DOHH2 (cell line): ENCODE results near the gene FREM1.

Experiments
- H3F3A ChIP-seq: fragments of 200-600 bp; sonication (generic), shearing (Covaris generic); 2 replicates; pipeline ENCODE4 v1.6.0; 2016; ENCODE audit warnings: antibody characterized with exemption, mild to moderate bottlenecking; ENCODE audit not compliant: control insufficient read depth, insufficient read depth
- H3K27ac ChIP-seq: fragments of 200-600 bp; sonication (generic); 2 replicates; pipeline ENCODE4 v1.5.1; 2014; ENCODE audit warnings: low read depth, mild to moderate bottlenecking, low read length, moderate library complexity
- H3K27me3 ChIP-seq: fragments of 200-600 bp; sonication (generic); 2 replicates; pipeline ENCODE4 v1.6.1; 2014; ENCODE audit warnings: mild to moderate bottlenecking, low read length, mixed read lengths; ENCODE audit not compliant: control insufficient read depth
- H3K36me3 ChIP-seq: fragments of 200-600 bp; sonication (generic); 2 replicates; pipeline ENCODE4 v1.6.1; 2014; ENCODE audit warnings: mild to moderate bottlenecking, low read length, moderate library complexity, mixed read lengths; ENCODE audit not compliant: control insufficient read depth
- H3K4me1 ChIP-seq: fragments of 200-600 bp; sonication (generic); 2 replicates; pipeline ENCODE4 v1.6.1; 2014; ENCODE audit warnings: mild to moderate bottlenecking, low read length, mixed read lengths; ENCODE audit not compliant: control insufficient read depth
- H3K4me2 ChIP-seq: fragments of 200-600 bp; sonication (generic); 2 replicates; pipeline ENCODE4 v1.6.0; 2014; ENCODE audit warnings: mild to moderate bottlenecking, low read length, moderate library complexity
- H3K4me3 ChIP-seq: fragments of 200-600 bp; sonication (generic); 2 replicates; pipeline ENCODE4 v1.5.1; 2014; ENCODE audit warnings: mild to moderate bottlenecking, low read length, mixed read lengths
- H3K79me2 ChIP-seq: fragments of 200-600 bp; sonication (generic); 2 replicates; pipeline ENCODE4 v1.6.1; 2014; ENCODE audit warnings: mild to moderate bottlenecking, low read length, mixed read lengths; ENCODE audit not compliant: control insufficient read depth
- H3K9me2 ChIP-seq: fragments of 200-600 bp; sonication (generic); replicated peaks from 2 replicates; pipeline ENCODE4 v1.6.1; 2014; ENCODE audit warnings: mild to moderate bottlenecking, low read length, mixed read lengths; ENCODE audit not compliant: control insufficient read depth
- H3K9me3 ChIP-seq: fragments of 200-600 bp; sonication (generic); 2 replicates; pipeline ENCODE4 v1.6.1; 2014; ENCODE audit warnings: antibody characterized with exemption, low read length, mixed read lengths; ENCODE audit not compliant: control insufficient read depth, insufficient read depth
- H4K20me1 ChIP-seq: fragments of 200-600 bp; sonication (generic); 2 replicates; pipeline ENCODE4 v1.6.0; 2014; ENCODE audit warnings: low read depth, mild to moderate bottlenecking, antibody characterized with exemption, low read length, moderate library complexity; ENCODE audit not compliant: control insufficient read depth, insufficient read depth
- EZH2phosphoT487 ChIP-seq: fragments of 200-600 bp; sonication (generic); IDR thresholded peaks from 2 replicates; pipeline ENCODE4 v1.6.1; 2017; ENCODE audit warnings: borderline replicate concordance, mild to moderate bottlenecking, antibody characterized with exemption, low read length, moderate library complexity, mixed read lengths
- TF ChIP-seq, protein P1 (sequence below): fragments of 200-600 bp; sonication (generic); IDR thresholded peaks from one replicate; pipeline ENCODE4 v1.5.1; 2014; ENCODE audit warnings: antibody characterized with exemption, mild to moderate bottlenecking, low read depth, low read length; ENCODE audit not compliant: poor library complexity, severe bottlenecking

The FREM1 gene

GRCh38 chr9:14819183-14819582 lies 91.0 kb downstream of the FREM1 start:
- Histone ChIP-seq H3K4me1 (peaks cover 13% of the 10 kb centered on the region), H3K4me2 (no peak overlapping the region), H4K20me1 (no peaks in the 10 kb centered on the region), H3K9me3 (peaks cover 5% of the 10 kb centered on the region), H3K9me2 (no peaks in the 10 kb centered on the region), H3K36me3 (no peaks in the 10 kb centered on the region), H3K4me3 (no peak overlapping the region), H3K27me3 (peaks cover 2% of the 10 kb centered on the region; the same call in 1 of the 2 replicates), H3K79me2 (no peaks in the 10 kb centered on the region), H3F3A (no peaks in the 10 kb centered on the region), H3K27ac (no peak overlapping the region)
- TF ChIP-seq, protein P1, sequence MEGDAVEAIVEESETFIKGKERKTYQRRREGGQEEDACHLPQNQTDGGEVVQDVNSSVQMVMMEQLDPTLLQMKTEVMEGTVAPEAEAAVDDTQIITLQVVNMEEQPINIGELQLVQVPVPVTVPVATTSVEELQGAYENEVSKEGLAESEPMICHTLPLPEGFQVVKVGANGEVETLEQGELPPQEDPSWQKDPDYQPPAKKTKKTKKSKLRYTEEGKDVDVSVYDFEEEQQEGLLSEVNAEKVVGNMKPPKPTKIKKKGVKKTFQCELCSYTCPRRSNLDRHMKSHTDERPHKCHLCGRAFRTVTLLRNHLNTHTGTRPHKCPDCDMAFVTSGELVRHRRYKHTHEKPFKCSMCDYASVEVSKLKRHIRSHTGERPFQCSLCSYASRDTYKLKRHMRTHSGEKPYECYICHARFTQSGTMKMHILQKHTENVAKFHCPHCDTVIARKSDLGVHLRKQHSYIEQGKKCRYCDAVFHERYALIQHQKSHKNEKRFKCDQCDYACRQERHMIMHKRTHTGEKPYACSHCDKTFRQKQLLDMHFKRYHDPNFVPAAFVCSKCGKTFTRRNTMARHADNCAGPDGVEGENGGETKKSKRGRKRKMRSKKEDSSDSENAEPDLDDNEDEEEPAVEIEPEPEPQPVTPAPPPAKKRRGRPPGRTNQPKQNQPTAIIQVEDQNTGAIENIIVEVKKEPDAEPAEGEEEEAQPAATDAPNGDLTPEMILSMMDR = no peak
- TF ChIP-seq EZH2phosphoT487 = no peak

DNA sequence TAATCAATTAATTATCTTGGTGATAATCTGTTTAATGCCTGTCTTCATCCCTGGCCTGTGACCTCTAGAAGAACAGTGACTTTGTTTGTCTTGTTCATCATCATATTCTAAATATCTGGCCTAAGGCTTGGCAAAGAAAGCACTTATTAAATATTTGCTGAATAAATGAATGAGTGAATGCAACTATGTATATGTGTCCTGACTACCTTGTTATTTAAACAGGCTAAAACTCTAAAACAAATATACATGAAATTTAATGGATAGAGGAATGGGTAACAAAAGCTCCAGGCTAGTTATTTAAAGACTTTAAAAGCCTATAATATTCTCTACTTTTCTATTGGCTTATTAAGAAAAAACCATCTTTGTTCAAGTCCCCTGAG lies 96.0 kb downstream of the FREM1 start:
- H4K20me1 ChIP-seq = no peaks in the 10 kb centered on the region
- H3K9me3 ChIP-seq = no peaks in the 10 kb centered on the region
- no peak overlapping the region for H3K4me2 ChIP-seq
- H3K9me2 ChIP-seq = no peaks in the 10 kb centered on the region
- H3K4me3 ChIP-seq = no peak overlapping the region
- H3K36me3 ChIP-seq = no peaks in the 10 kb centered on the region
- H3K4me1 ChIP-seq = no peaks in the 10 kb centered on the region
- peaks cover 3% of the 10 kb centered on the region; the same call in 1 of the 2 replicates for H3K27me3 ChIP-seq
- H3F3A ChIP-seq = no peaks in the 10 kb centered on the region
- no peaks in the 10 kb centered on the region for H3K79me2 ChIP-seq
- no peak overlapping the region for H3K27ac ChIP-seq
- no peak for TF ChIP-seq EZH2phosphoT487
- TF ChIP-seq, protein P1 = no peak

DNA sequence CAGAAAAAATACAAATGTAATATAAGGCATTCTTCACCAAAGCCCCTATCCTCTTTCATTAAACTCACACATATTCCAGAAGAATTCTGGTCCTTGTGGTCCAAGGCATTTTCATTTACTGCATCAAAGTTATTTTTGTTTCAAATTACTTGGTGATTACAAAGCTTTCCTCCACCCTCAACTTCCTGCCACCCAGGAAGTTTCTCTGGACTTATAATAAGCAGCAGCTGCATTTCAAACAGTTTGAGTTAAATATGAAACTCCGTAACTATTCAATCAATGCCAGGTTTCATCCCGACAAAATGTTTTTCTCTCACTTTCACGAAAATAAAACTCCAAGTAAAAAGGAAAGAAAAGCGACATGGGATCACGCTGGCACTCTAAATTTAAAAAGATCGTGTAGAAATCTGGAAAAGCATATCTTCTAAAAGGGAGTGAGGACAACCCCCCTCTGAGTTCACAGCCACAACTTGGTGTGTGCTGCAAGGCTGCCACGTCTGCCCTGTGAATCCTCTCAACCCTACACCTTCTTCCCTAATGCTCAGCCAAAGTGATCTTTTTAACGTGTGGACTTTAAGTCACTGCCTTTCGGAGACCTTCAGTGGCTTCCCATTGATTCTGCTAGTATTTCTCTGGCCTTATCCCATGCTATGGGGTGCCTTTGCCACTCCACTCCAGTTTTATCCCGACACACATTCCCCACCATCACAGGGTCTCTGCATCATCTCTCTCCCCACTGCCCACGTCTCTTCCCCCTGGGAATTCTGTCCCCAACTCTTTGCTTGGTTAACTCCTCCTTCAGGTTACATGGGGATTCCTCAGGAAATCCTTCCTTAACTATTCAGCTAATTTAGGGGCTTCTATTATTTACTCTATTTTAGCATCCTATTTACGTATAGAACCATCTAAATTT lies 96.6 kb downstream of the FREM1 start:
- no peak overlapping the region for H3K4me2 ChIP-seq
- H3K36me3 ChIP-seq = no peaks in the 10 kb centered on the region
- H3K79me2 ChIP-seq = no peaks in the 10 kb centered on the region
- H3F3A ChIP-seq = no peaks in the 10 kb centered on the region
- H3K9me3 ChIP-seq = no peaks in the 10 kb centered on the region
- H3K27me3 ChIP-seq = peaks cover 3% of the 10 kb centered on the region; the same call in 1 of the 2 replicates
- no peaks in the 10 kb centered on the region for H4K20me1 ChIP-seq
- TF ChIP-seq EZH2phosphoT487 = no peak
- TF ChIP-seq, protein P1 = no peak
- H3K4me1 ChIP-seq = no peaks in the 10 kb centered on the region
- H3K27ac ChIP-seq = no peak overlapping the region
- no peak overlapping the region for H3K4me3 ChIP-seq
- no peaks in the 10 kb centered on the region for H3K9me2 ChIP-seq
